T-helper 2 cell (primary cell): ENCODE measurements around the gene MS4A14.
"Not testable (repeated sequence)": the region's sequence is repeated elsewhere in the genome, so short reads cannot be mapped to it uniquely, and the experiment has no call there.

ENCODE experiments used
- DNase-seq, 5 experiments: peaks; one replicate each; pipeline versions ENCODE4 v3.0.0 to v3.0.0-alpha.2; 2012 to 2022

The MS4A14 gene

GRCh38 chr11:60389279-60389910, 6.9 kb upstream of the MS4A14 start:
- no peak for DNase-seq

- DNase-seq: no peak
These were observed 5.8 kb upstream of the MS4A14 start for GRCh38 chr11:60390419-60390818.

GRCh38 chr11:60392361-60392760, 3.9 kb upstream of the MS4A14 start:
- DNase-seq: no peak

DNA sequence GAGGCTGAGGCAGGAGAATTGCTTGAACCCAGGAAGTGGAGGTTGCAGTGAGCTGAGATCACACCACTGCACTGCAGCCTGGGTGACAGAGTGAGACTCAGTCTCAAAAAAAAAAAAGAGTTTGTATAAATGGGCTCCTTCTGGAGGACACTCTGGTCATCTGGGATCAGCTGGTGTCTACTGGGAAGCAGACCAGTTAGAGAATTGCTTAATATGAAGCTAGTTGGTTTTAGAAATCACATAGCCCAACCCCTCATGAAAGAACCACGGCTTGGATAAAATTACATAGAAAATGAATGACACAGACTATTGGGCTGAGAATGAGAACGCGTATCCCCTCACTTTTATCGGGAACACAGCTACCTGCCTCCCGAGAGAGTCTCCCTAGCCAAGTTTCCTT, 3.2 kb upstream of the MS4A14 start:
- no peak for DNase-seq

GRCh38 chr11:60394666-60395380, 1.4 kb upstream of the MS4A14 start:
- no peak for DNase-seq

GRCh38 chr11:60396799-60397198, 540 bp downstream of the MS4A14 start:
- no peak for DNase-seq

GRCh38 chr11:60420015-60420414, 23.8 kb downstream of the MS4A14 start:
- no peak for DNase-seq

DNA sequence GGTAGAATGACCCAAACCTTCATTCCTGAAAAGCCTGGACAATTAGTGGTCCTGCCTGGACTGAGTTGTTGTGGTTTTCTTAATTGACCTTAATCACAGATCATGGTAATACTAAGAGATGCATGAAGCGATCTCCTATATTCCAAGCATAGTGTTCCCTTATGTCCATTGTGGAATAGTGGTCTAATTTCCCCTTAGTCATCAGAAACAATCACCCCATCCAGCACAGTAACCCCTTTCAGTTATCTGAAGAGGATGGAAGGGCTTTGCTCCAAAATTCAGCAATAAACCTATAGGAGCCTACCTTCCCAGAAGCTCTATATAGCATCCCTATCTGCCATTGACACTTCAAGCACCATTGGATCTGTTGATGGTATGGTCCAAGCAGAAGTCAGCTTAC, 26.4 kb downstream of the MS4A14 start:
- DNase-seq: no peak

- peak in 1 of 5 experiments; percentile 16 for DNase-seq
These were observed 32.3 kb downstream of the MS4A14 start for GRCh38 chr11:60428517-60428916.

DNA sequence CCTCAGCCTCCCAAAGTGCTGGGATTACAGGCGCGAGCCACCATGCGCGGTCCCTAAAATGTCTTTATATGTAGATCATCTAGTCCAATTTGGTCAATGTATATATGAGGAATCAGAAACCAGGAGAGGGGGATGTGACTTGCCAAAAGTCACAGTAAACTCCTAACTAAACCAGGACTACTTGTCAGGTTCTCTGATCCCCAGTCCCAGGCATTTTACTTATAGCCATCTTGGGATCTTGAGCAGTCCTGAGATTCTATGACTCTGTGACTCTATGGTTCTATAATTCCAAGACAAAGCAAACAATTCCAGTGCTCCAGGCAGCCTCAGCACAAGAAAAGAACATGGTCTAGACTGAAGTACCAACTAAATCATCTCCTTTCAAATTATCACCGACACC, 33.0 kb downstream of the MS4A14 start, which contains the start of gene MS4A5:
MS4A5 (plus strand) TSS at position 301 of the 400 bp plus-strand sequence. CDS start 103 bp downstream, outside the sequence.
- DNase-seq: no peak

DNA sequence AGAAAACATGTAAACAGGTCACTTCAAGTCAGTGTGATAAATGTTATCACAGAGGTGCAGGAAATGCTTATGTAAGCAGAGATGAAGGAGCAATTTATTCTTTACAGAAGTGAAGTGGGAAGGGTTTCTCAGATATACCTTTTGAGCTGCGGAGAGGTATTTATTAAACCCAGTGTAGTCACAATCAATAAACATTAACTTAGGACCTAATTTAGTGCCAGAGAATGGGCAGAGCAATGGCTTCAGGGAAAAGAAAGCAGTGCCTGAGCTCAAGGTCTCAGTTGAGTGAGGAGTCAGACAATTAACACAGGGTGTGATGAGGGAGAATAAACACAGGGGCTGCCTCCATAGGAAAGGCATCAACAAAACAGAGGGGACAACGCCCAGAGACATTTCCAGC, 35.0 kb downstream of the MS4A14 start:
- DNase-seq: no peak

DNA sequence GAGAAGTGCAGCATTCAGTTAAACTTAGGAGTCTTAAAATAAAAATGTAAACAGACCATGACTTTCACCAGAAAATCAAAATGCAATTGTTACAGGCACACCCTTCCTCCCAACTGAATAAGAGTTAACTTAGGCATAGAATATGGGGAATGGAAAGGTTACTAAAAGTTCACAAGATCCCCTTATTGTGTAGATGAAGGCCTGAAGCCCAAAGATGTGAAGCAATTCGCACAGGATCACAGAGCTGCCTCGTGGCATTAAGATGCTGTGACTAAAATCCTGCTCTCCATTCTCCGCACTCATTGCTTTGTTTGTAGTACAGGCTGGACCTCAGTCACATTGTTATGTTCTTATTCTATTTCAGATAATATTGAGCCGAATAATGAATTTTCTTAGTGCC, 37.1 kb downstream of the MS4A14 start:
- no peak for DNase-seq

GRCh38 chr11:60447070-60447469, 50.8 kb downstream of the MS4A14 start:
- DNase-seq: no peak

- no peak for DNase-seq
These were observed 51.6 kb downstream of the MS4A14 start for GRCh38 chr11:60447846-60448245.

GRCh38 chr11:60451185-60451584, 54.9 kb downstream of the MS4A14 start:
- not testable (repeated sequence) for DNase-seq

DNA sequence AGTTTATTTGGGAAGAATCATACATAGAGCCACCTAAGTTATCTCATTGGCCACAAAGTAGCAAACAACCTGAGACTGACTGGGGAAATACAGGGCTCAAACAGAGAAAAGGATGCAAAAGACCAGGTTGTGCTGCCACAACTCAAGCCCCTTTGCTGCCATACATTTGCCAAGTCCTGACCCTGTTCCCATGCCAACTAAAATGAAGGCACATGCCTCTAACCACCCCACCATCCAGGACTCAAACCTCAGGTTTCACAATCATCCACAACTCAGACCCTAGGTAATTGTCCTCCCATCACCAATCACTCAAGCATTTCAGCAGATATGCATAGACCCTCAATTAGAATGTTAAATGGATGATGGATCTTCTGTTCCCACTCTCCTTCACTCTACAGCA, 58.0 kb downstream of the MS4A14 start:
- DNase-seq: no peak

GRCh38 chr11:60455531-60456042, 59.3 kb downstream of the MS4A14 start, which contains the start of gene MS4A1:
MS4A1 (plus strand) TSS chr11:60455847; CDS start chr11:60462375, 6,528 bp downstream.
- peak in 2 of 5 experiments; percentile 9 to 31 for DNase-seq

- no peak for DNase-seq
These were observed 61.3 kb downstream of the MS4A14 start for GRCh38 chr11:60457576-60457975.

DNA sequence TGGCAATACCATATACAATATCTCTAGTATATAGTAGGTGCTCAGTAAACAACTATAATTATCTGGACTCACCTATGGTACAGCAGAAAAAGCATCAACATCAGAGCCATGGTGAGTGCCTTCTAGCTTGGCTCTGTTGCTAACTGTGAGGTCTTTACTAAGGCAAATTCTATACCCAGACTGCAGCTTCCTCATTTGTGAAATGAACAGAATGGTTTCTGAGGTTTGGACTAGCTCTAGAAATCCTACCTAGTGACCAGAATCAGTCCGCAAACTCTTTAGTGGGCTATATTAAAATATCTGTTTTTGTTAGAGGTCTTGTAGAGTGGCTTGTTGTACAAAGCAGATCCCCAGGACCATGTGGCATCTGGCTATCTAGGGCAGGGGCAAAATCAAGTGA, 63.1 kb downstream of the MS4A14 start:
- no peak for DNase-seq
